H4 (cell line): Measurements from ENCODE around the gene RMI1. TPM values are rescaled to one million over a fixed set of nuclear protein-coding genes. Genes with fewer than 3 reads are reported as not detected.
"Not testable (repeated sequence)": the region's sequence is repeated elsewhere in the genome, so short reads cannot be mapped to it uniquely, and the experiment has no call there.

Source experiments
- DNase-seq: peaks from one replicate; pipeline ENCODE4 v3.0.0-alpha.2; 2015; ENCODE audit warnings: low spot score
- total RNA-seq: library from RNA; depleted of rRNA; stranded (reverse); fragments of >200 nt; shearing (Covaris generic); gene quantifications from 2 replicates; pipeline ENCODE4 v1.2.3, GENCODE V29; 2014; rRNA removed

RMI1 gene
- 9.1 and 11.5 TPM in 2 replicates for total RNA-seq

DNA sequence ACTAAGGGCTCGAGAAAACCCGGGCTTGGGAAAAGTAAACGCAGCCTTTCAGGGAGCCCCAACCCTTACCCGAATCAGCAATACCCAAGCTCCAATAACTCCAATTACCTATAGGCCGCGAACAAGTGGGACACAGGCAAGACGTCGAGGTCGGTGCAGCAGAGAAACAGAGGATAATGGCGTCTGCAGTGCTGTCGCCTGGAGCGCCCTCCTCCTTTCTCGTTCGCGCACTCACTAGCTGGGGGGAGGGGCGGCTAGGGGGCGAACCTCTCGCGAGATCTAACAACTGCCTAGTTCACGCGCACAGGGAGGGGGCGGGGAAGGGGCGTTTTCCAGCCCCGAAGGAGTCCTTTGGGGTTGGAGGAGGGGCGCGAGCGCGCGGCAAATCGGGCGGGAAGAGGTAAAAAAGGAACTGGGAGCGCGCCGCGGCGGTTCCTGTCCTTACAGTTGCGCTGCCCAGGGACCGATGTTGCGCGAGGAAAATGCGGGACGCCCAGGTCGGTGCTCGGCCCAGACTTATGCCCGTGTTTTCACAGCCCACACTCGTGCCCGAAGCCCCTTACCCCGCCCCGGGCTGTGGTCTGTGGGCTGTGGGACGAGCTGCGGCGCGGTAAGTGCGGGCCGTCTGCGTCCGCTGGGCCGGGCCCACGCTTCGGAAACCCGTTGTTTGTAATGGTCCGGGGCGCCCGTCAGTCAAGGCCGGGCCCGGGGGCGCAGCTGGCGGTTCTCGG is at the start of gene RMI1:
TSS of gene RMI1 (plus strand) at position 411 of the 731 bp plus-strand sequence. CDS start 20,182 bp downstream, outside the sequence.
- peak; percentile 96 for DNase-seq

- DNase-seq = no peak
Measured at GRCh38 chr9:83930881-83931280, 49.7 kb upstream of the RMI1 start.

DNA sequence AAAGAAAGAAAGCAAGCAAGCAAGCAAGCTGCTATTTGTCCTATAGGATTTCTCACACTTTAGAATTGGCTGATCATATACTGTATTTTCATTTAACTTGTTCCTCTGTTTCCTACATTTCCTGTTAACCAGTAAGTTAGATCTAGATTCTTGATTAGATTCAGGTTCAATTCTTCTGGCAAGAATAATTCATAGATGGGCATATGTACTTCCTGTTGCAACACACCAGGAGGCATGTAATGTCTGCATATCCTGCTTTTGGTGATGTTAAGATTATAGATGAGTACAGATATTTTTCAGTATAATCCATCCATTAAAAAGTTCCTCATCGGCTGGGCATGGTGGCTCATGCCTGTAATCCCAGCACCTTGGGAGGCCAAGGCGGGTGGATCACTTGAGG is 48.6 kb upstream of the RMI1 start:
- no peak for DNase-seq

DNA sequence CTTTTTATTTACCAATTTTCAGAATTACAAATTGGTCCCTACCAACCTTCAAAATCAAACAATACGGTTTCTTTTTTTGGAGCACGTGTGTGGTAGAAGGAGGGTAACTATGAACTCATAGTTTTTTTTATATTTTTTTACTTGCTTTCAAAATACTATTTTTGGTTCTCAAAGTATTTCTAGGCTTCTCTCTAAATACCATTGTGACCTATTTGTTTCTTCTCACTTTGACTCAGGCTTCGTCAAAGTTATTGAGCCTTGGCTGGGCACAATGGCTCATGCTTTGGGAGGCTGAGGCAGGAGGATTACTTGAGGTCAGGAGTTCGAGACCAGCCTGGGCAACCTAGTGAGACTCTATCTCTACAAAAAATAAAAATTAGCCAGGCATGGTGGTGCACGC is 47.8 kb upstream of the RMI1 start:
- DNase-seq = no peak

DNA sequence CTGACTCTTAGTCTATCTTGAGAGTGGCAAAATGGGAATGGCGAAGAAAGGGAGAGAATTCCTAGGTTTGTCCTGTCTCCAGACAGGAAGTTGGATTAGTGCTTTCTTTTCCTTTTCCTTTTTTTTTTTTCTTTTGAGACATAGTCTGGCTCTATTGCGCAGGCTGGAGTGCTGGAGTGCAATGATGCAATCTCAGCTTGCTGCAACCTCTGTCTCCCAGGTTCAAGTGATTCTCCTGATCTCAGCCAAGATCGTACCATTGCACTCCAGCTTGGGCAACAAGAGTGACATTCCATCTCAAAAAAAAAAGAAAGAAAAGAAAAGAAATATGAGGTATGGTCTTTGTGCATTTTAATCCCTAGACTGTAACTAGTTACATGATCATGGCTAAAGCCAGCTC is 46.8 kb upstream of the RMI1 start:
- peak; percentile 50 for DNase-seq

DNA sequence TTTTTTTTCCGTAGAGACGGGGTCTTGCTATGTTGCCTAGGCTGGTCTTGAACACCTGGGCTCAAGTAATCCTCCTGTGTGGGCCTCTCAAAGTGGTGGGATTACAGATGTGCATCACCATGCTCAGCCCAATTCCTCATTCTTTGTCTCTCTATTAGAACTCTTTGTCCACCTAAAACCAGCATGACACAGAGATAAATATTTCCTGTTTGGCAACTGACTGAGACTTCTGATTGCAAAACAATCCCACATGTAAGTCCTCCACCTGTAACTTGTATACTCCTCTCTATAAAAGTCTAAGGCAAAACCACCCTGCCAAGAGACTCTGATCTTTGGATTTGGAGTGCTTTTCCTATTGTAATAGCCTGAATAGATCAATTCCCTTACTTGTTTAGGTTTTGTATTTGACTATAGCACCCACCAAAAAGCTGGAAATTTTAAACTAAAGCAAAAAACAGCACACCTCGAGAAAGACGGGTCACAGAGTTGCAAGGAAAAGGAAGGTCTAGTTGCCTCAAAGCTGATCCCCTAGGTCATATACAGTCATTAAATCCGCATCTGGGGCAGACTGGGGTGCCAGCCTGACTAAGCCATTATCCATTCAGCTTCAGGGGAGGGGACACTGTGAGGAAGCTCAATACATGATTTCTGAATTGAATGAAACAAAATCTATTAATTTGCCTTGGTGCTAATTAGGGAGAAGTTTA is 45.9 kb upstream of the RMI1 start:
- peak; percentile 44 for DNase-seq

- DNase-seq = peak; percentile 94
Measured at GRCh38 chr9:83935276-83935935, 45.2 kb upstream of the RMI1 start.

- peak; percentile 51 for DNase-seq
Measured at GRCh38 chr9:83936523-83936922, 44.1 kb upstream of the RMI1 start.

GRCh38 chr9:83937861-83938455 is 42.6 kb upstream of the RMI1 start:
- peak; percentile 64 for DNase-seq

DNA sequence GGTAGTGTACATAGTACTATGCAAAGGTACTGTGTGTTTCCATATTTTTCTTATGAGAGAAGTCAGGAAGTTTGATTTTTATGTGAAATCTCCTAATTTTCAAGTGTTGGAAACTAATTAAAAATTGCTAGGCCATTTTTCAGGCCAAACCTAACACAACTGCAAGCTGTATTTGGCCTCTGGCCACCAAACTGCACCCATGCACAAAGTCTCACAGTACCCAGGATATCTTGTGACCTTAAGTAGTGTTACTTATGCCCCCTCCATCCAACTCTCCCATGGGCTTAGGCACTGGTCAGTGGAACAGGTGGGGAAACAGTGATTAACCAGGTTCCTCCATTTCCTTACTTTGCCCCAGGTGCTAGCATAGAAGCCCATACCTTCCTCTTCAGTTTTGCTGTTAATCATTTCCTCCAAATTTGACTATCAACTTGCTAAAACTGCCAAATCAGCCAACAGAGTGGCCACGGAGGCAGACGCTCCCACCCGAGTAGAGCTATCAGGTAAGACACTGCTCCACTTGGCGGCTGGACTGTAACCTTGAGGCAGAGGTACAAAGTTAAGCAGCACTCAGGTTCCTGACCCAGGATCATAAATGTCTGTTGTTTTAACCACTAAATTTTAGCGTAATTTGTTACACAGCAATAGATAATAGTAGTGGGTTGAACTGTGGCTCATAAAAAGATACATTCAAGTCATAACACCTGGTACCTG is 39.9 kb upstream of the RMI1 start:
- DNase-seq = no peak

DNA sequence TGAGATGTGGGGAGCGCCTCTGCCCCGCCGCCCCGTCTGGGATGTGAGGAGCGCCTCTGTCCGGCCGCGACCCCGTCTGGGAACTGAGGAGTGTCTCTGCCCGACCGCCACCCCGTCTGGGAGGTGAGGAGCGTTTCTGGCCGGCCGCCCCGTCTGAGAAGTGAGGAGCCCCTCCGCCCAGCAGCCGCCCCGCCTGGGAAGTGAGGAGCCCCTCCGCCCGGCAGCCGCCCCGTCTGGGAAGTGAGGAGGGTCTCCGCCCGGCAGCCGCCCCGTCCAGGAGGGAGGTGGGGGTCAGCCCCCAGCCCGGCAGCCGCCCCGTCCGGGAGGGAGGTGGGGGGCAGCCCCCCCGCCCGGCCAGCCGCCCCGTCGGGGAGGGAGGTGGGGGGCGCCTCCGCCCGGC is 32.5 kb upstream of the RMI1 start:
- DNase-seq = not testable (repeated sequence)

DNA sequence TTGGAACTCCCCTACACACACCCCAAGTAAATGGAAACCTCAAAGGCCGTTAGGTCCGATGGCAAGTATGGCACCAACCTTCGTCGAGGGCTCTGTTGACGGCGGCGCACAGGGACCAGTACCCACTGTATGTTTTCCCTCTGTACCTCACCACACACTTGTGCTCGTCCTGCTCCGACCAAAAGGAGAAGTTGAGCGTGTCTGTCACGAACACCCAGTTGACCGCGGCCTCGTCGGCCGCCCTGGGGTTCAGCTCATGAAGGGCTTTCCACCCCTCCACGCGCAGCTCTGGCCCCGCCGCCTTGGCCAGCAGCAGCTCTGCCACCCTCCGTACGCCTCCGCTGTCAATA is 24.5 kb upstream of the RMI1 start:
- DNase-seq = no peak

DNA sequence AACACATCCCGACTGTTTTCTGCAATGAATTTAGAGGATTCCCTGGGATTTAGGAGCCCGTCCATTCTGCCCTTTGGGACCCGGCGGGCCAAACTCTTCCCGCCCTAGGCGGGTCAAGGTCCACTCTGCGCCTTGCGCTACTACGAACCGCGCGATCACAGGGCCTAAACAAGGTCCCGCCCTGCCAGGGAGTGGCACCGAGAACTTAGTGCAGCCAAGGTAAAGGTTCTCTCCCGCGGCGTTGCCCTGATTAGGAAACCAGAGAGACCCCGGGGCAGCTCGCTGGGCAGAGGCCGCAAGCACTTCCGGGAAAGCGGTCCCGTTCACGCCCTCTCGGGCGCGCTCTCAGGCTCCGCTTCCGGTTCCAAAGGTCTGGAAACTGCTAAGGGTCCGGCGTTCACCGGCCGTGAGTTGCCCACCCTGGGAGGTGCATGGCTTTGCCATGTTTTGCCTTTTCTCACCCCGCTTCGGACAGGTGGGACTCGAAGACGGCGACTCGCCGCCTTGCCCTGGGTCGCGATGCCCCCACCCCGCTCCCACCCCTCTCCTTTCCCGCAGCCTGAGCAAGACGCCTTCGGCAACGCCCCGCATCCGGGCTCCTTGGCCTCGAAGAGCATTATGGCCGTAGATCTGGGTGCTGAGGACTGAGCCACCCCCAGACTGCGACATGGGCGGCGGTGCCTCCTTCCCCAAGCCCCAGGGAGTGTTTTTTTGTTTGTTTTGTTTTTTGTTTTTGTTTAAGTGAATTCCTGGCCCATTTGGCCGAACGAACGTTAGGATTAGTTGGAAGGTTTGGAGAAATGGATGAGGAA is 24.0 kb upstream of the RMI1 start:
- DNase-seq = no peak

GRCh38 chr9:83957248-83957513 is 23.4 kb upstream of the RMI1 start:
- DNase-seq = no peak

DNA sequence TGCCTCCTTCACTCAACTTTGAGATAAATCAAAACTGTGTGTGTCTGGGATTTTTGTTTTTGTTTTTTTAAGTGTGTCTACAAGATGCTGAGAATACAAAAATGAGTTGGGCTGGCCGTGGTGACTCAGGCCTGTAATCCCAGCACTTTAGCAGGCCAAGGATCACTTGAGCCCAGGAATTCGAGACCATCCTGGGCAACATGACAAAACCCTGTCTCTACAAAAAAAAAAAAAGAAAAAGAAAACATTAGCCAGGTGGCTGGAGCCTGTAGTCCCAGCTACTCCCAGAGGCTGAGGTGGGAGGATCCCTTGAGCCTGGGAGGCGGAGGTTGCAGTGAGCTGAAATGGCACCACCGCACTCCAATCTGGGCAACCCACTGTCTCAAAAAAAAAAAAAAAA is 21.5 kb upstream of the RMI1 start:
- peak; percentile 82 for DNase-seq

DNA sequence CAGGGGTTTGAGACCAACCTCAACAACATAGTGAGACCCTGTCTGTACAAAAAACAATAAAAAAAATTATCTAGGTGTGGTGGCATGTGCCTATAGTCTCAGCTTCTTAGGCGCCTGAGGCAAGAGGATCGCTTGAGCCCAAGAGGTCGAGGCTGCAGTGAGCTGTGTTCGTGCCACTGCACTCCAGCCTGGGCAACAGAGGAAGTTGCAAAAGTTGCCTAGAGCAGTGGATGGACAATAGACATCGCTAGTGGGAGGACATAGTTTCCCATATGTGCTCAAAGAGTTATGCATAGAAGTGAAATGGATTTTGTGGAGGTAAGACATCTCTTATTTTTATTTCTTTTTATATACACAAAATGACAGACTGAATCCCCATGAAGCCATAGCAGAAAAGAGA is 19.6 kb upstream of the RMI1 start:
- no peak for DNase-seq

DNA sequence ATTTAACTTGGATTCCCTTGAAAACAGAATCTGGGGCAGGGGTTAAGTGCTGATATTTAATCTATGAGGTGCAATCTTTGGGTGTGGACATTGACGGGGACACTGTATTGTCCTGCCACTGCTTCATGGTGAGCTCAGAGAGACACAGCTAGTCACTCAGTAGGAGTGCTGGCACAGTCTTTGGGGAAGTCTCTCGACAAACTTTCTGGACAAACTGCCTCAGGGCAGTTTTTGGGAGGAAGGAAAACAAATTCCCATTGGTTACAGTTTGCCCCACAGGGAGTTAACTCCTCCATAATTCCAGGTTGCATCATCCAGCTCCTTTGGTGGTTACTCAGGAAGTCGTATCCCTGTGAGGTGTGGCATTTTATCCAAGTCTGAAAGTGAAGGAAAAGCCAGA is 18.4 kb upstream of the RMI1 start:
- peak; percentile 74 for DNase-seq

- DNase-seq = no peak
Measured at GRCh38 chr9:83964973-83965349, 15.6 kb upstream of the RMI1 start.

DNA sequence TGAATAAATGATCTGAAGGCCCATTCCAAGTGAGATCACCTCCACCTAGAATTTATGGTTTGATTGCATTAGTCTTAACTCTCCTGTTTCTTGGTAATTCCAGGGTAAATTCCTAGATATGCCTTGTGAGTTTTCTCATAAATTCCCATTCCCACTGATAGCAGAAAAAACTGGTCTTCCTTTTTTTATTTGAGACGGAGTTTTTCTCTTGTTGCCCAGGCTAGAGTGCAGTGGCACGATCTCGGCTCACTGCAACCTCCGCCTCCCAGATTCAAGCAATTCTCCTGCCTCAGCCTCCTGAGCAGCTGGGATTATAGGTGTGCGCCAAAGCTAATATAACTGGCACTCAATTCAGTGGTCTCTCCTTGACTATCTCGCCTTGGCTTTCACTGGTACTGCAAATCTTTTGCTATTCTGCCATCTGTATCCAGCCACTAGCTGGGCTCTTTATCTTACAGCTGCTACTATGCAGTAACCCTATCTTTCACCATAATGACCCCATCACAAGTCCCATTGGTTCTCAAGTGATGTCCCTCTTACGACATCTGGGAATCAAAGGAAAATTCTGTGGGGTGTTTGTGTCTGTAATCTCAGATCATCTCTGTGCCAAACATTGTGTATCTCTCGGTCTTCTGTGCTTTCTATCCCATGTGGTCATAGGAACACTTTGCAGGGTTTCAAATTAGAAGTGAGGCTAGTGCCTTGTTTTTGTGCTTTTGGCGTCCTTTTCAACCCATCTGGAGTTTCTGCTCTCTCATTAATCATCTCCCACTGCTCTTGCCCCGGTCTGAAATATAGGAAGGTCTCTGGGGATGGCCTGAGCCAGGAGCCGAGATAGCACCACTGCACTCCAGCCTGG is 15.0 kb upstream of the RMI1 start:
- no peak for DNase-seq

GRCh38 chr9:83966209-83966582 is 14.4 kb upstream of the RMI1 start:
- no peak for DNase-seq
